ENCODE data around the gene MAP2K6.

- no peak for TF ChIP-seq EZH2 (IDR thresholded peaks at IDR 0.05; ENCODE audit: insufficient read depth, poor library complexity, severe bottlenecking)
- no peak for TF ChIP-seq EZH2phosphoT487 (IDR thresholded peaks at IDR 0.05; ENCODE audit: insufficient read depth, low read depth)
Observed at GRCh38 chr17:69593716-69594115, 179.2 kb downstream of the MAP2K6 start.
